ENCODE data around the gene PLPP4. TPM values are rescaled to one million over a fixed set of nuclear protein-coding genes. Genes with fewer than 3 reads are reported as not detected.

PLPP4 gene
- total RNA-seq, 1 experiment from 2014 or later, result not detected

DNA sequence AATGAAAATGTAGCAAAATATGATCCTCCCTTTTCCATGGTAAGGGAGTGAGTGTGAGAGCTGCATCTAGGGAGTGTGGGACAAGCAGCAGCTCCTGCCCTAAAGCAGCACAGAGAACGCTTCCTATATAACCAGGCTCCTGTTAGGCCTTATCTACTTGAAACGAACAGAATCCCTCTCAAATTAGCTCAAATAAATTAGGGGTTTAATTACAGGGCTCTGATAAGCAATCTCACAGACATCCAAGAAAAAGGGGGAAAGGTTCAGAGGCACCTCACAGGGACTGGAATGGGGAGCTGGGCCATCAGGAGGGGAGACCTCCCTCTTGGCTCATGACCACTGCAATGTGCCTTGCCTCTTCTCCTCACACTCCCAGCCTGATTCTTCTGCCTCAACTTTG lies 57.9 kb downstream of the PLPP4 start:
- Mint-ChIP-seq H3K4me3 (no peak overlapping the region), H3K27ac (no peak overlapping the region), H3K9me3 (no peaks in the 10 kb centered on the region), H3K27me3 (ENCODE audit: low read depth) (peaks cover 34% of the 10 kb centered on the region), H3K36me3 (ENCODE audit: insufficient read depth in 1 of 3, low read depth in 3 of 3) (no peaks in the 10 kb centered on the region), H3K4me1 (no peaks in the 10 kb centered on the region; a peak in 1 of 4 replicates)
- Histone ChIP-seq H3K79me2 (ENCODE audit: insufficient read depth, low read length) (no peaks in the 10 kb centered on the region), H3K27ac (ENCODE audit: insufficient read length, low read depth, low read length) (no peak overlapping the region), H3T11ph (ENCODE audit: low read length) (no peak overlapping the region), H2AFZ (ENCODE audit: low read length) (no peak overlapping the region), H3K27me3 (ENCODE audit: insufficient read depth, low read length) (no peaks in the 10 kb centered on the region), H2AK5ac (ENCODE audit: insufficient read length, low read length) (no peak overlapping the region), H3K4ac (ENCODE audit: low read depth, low read length) (no peak overlapping the region), H3K23ac (ENCODE audit: insufficient read length, low read depth, low read length) (no peak overlapping the region), H4K8ac (replicated peaks; ENCODE audit: insufficient read length, low read depth, low read length) (no peak overlapping the region), H2BK12ac (ENCODE audit: insufficient read length, low read depth, low read length) (no peak overlapping the region), H3K4me2 (ENCODE audit: insufficient read depth, insufficient read length, low read length) (no peak overlapping the region), H2BK120ac (ENCODE audit: low read depth, low read length, poor library complexity, severe bottlenecking) (no peak overlapping the region), H3K9me3 (ENCODE audit: control insufficient read depth, low read depth, low read length) (no peaks in the 10 kb centered on the region), H3K4me1 (ENCODE audit: insufficient read depth, low read length) (no peaks in the 10 kb centered on the region), H3K23me2 (ENCODE audit: insufficient read length, low read depth, low read length, poor library complexity, severe bottlenecking) (no peaks in the 10 kb centered on the region), H3K18ac (ENCODE audit: insufficient read length, low read depth, low read length) (no peak overlapping the region), H3K9ac (ENCODE audit: extremely low read depth, insufficient read length, low read length) (no peak overlapping the region), H4K5ac (ENCODE audit: insufficient read length, low read depth, low read length) (no peak overlapping the region), H2BK20ac (ENCODE audit: low read depth, low read length, poor library complexity, severe bottlenecking) (no peak overlapping the region), H4K91ac (ENCODE audit: insufficient read length, low read depth, low read length) (no peak overlapping the region), H3K79me1 (ENCODE audit: insufficient read depth, low read depth, low read length, poor library complexity, severe bottlenecking) (no peaks in the 10 kb centered on the region), H4K20me1 (ENCODE audit: control insufficient read depth, insufficient read depth, insufficient read length) (no peaks in the 10 kb centered on the region), H2BK15ac (ENCODE audit: low read depth, low read length) (no peak overlapping the region), H3K56ac (ENCODE audit: insufficient read length, low read depth, low read length) (no peak overlapping the region), H2BK5ac (ENCODE audit: insufficient read length, low read length) (no peak overlapping the region), H3K14ac (ENCODE audit: insufficient read depth, low read length) (no peak overlapping the region)
- DNase-seq, result no peak
- no CpG with 5 or more reads among the region's 2 CpGs for WGBS (ENCODE audit: extremely low coverage, insufficient read length, low lambda C conversion rate)
- TF ChIP-seq, protein P1, sequence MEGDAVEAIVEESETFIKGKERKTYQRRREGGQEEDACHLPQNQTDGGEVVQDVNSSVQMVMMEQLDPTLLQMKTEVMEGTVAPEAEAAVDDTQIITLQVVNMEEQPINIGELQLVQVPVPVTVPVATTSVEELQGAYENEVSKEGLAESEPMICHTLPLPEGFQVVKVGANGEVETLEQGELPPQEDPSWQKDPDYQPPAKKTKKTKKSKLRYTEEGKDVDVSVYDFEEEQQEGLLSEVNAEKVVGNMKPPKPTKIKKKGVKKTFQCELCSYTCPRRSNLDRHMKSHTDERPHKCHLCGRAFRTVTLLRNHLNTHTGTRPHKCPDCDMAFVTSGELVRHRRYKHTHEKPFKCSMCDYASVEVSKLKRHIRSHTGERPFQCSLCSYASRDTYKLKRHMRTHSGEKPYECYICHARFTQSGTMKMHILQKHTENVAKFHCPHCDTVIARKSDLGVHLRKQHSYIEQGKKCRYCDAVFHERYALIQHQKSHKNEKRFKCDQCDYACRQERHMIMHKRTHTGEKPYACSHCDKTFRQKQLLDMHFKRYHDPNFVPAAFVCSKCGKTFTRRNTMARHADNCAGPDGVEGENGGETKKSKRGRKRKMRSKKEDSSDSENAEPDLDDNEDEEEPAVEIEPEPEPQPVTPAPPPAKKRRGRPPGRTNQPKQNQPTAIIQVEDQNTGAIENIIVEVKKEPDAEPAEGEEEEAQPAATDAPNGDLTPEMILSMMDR (conservative IDR thresholded peaks at IDR 0.05), result no peak

Measured in H9 (cell line).